CD4-positive, alpha-beta T cell treated with Interleukin-21 for 1 hour (primary cell): Measurements from ENCODE around the gene CHST15.
"Not testable (repeated sequence)": the region's sequence is repeated elsewhere in the genome, so short reads cannot be mapped to it uniquely, and the experiment has no call there.

Source experiments
- DNase-seq: peaks from one replicate; pipeline ENCODE4 v3.0.0-alpha.2; 2020

The CHST15 gene

GRCh38 chr10:124124123-124124768 is 30.8 kb upstream of the CHST15 start:
- DNase-seq: no peak

GRCh38 chr10:124123156-124123555 is 29.8 kb upstream of the CHST15 start:
- no peak for DNase-seq

- no peak for DNase-seq
Observed at GRCh38 chr10:124122211-124122610, 28.8 kb upstream of the CHST15 start.

GRCh38 chr10:124120410-124121061 is 27.1 kb upstream of the CHST15 start:
- no peak for DNase-seq

- no peak for DNase-seq
Observed at GRCh38 chr10:124119946-124120345, 26.5 kb upstream of the CHST15 start.

- DNase-seq: no peak
Observed at GRCh38 chr10:124119216-124119615, 25.8 kb upstream of the CHST15 start.

- no peak for DNase-seq
Observed at GRCh38 chr10:124117833-124118232, 24.4 kb upstream of the CHST15 start.

GRCh38 chr10:124117511-124117785 is 24.1 kb upstream of the CHST15 start:
- DNase-seq: no peak

- no peak for DNase-seq
Observed at GRCh38 chr10:124116771-124117510, 23.5 kb upstream of the CHST15 start.

- no peak for DNase-seq
Observed at GRCh38 chr10:124114696-124115095, 21.3 kb upstream of the CHST15 start.

- DNase-seq: no peak
Observed at GRCh38 chr10:124112891-124113580, 19.6 kb upstream of the CHST15 start.

GRCh38 chr10:124110882-124111281 is 17.5 kb upstream of the CHST15 start:
- DNase-seq: no peak

GRCh38 chr10:124109261-124109660 is 15.9 kb upstream of the CHST15 start:
- DNase-seq: no peak

GRCh38 chr10:124107072-124107471 is 13.7 kb upstream of the CHST15 start:
- DNase-seq: no peak

- no peak for DNase-seq
Observed at GRCh38 chr10:124106241-124106879, 13.0 kb upstream of the CHST15 start.

- no peak for DNase-seq
Observed at GRCh38 chr10:124105594-124105993, 12.2 kb upstream of the CHST15 start.

GRCh38 chr10:124105045-124105444 is 11.6 kb upstream of the CHST15 start:
- no peak for DNase-seq

- DNase-seq: no peak
Observed at GRCh38 chr10:124104011-124104627, 10.7 kb upstream of the CHST15 start.

GRCh38 chr10:124101351-124101750 is 8.0 kb upstream of the CHST15 start:
- DNase-seq: no peak

GRCh38 chr10:124100651-124101050 is 7.3 kb upstream of the CHST15 start:
- not testable (repeated sequence) for DNase-seq

GRCh38 chr10:124100124-124100523 is 6.7 kb upstream of the CHST15 start:
- DNase-seq: no peak

- DNase-seq: no peak
Observed at GRCh38 chr10:124099604-124100003, 6.2 kb upstream of the CHST15 start.

GRCh38 chr10:124098575-124098974 is 5.2 kb upstream of the CHST15 start:
- no peak for DNase-seq
